ENCODE data around the gene WWC1.
A peak's percentile ranks its signal among the peaks of the same experiment; 100 is the strongest.
"Not testable (repeated sequence)": the region's sequence is repeated elsewhere in the genome, so short reads cannot be mapped to it uniquely, and the experiment has no call there.

The WWC1 gene

DNA sequence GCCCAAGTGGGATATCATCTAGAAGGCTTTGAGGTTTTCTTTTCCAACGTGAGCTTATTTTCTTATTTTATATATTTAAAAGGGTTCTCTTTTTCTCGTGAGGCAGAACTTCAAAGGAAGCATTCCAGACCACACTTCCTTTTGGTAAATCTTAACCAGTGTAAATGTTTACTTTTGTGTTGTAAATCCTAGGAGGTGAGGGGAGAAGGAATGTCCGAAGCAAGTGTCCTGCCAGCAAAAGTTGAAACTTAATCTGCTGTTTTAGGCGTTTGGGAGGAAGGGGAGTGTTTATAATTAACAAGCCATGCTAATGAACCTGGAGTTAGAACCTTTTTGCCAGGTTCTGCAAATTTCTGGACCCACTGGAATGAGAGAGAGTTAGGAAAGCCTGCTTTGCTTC, 37.9 kb downstream of the WWC1 start:
- FAIRE-seq (no peak), DNase-seq (ENCODE audit: low spot score) (no peak)

- FAIRE-seq, result no peak
These were observed 40.6 kb downstream of the WWC1 start for GRCh38 chr5:168332042-168332441.

DNA sequence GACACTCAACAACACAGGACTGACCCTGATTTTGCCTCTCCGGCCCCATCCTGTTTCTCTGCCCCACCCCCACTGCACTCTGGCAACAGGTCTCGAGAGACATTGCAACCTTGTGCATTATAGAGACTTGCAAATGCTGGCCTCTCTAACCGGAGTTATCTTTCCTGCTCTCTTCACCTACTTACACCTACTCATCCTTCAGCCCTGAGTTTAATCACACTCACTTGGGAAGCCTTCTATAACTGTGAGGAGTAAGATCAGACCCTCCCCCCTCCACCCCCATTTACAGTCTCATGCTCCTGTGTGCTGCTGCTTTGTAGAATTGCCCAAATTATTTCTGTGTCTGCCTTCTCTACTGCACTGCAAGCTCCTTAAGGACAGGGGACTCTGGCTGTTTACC, 42.8 kb downstream of the WWC1 start:
- FAIRE-seq, result no peak

More at GRCh38 chr5:168332042-168332441, 40.6 kb downstream of the WWC1 start:
- DNase-seq (ENCODE audit: low spot score), result no peak

GRCh38 chr5:168334695-168335094, 43.2 kb downstream of the WWC1 start:
- FAIRE-seq (no peak), DNase-seq (ENCODE audit: low spot score) (no peak)

More for the DNA sequence above, 42.8 kb downstream of the WWC1 start:
- no peak for DNase-seq (ENCODE audit: low spot score)

DNA sequence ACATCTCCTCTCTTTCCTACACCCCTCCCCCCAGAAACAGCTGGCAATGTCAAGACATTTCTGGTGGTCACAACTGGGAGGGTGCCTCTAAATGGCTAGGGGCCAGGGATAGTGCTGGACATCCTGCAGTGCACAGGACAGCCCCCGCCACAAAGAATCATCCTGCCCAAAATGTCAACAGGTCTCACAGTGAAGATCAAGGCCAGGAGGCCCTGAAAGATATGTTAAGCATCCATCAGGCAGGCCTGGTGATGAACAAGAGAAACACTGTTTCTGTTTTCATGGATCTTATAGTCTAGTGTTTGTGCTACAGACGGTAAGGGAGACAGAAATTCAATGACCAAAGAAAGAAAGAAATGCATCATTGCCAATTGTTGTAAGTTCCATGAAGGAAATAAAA, 45.9 kb downstream of the WWC1 start:
- DNase-seq (ENCODE audit: low spot score), result no peak
- no peak for FAIRE-seq

DNA sequence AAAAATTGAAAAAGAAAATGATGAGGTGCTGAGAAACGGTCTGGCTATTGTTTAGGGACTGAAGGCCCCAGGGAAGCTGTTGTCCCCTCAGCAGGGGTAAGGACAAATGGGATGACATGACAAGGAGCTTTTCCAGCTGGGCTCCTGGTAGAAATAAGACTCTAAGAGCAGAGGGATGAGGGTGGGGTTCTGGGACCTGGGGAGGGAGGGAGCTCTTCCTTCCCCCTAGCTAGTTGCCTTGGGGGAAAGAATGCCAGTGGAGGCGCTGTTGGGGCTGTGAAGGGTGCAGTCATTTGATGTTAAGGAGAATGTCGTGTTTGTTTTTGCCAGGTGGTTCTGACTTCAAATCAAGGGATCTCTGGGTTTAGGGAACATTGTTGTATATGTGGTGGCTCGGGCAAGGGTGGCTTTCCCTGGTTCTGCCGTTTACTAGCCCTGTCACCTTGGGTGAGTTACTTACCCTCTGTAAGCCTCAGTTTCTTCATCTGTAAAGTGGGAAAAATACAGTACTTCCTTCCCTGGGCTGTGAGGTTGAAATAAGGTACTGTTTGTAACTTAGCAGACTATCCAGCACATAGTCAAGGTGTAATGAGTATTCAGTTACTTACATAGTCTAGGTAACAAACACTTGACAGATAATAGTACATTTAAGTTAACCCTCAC, 47.8 kb downstream of the WWC1 start:
- FAIRE-seq, result no peak
- DNase-seq (ENCODE audit: low spot score), result no peak

DNA sequence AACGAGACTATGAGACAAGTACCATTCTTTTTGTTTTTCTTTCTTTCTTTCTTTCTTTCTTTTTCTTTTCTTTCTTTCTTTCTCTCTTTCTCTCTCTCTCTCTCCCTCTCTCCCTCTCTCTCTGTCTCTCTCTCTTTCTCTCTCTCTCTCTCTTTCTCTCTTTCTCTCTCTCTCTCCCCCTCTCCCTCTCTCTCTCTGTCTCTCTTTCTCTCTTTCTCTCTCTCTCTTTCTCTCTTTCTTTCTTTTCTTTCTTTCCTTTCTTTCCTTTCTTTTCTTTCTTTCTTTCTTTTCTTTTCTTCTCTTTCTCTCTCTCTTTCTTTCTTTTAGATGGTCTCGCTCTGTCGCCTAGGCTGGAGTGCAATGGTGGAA, 48.3 kb downstream of the WWC1 start:
- not testable (repeated sequence) for DNase-seq (ENCODE audit: low spot score); FAIRE-seq

- no peak for FAIRE-seq
- DNase-seq (ENCODE audit: low spot score), result no peak
These were observed 49.0 kb downstream of the WWC1 start for GRCh38 chr5:168340487-168340886.

DNA sequence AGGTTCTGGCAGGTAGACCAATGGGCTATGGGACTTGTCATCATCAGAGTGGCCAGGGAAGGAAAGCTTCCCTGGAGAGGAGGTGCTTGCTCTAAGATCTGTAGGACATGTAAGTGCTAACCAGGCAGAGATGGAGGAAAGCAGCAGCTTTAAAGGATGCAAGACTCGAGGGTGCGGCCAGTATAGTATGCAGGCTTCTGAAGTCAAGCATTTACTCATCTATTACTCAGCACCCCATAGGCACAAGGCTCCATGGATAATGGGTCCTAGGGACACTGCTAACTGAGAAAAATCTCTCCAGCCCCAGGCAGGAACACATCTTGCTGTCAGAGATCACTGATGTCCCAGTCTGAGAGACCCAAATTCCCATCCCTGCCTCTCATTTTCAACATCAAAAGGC, 49.7 kb downstream of the WWC1 start:
- DNase-seq (ENCODE audit: low spot score) (peak; percentile 40), FAIRE-seq (no peak)

GRCh38 chr5:168342151-168342825, 50.8 kb downstream of the WWC1 start:
- DNase-seq (ENCODE audit: low spot score) (peak; percentile 52), FAIRE-seq (peak; percentile 47)

DNA sequence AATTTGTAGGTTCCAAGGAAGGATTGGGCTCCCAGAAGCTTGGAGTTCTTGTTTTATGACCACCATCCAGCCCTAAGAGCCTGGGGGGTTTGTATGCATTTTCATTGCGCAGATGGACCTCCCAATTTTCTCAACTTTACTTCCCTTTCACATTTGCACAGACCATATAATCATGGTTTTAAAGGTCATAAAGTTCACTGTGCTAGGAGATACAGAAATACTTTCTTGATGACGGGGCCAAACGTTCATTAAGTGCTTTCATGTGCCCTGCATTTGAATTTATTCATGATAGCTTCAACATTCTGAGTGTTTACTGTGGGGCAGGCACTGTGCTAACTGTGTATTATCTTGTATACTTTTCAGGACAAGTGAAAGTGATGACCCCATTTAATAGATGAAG, 51.5 kb downstream of the WWC1 start:
- FAIRE-seq (no peak), DNase-seq (ENCODE audit: low spot score) (no peak)

GRCh38 chr5:168346417-168346816, 55.0 kb downstream of the WWC1 start:
- DNase-seq (ENCODE audit: low spot score), result peak; percentile 75
- FAIRE-seq, result peak; percentile 87

DNA sequence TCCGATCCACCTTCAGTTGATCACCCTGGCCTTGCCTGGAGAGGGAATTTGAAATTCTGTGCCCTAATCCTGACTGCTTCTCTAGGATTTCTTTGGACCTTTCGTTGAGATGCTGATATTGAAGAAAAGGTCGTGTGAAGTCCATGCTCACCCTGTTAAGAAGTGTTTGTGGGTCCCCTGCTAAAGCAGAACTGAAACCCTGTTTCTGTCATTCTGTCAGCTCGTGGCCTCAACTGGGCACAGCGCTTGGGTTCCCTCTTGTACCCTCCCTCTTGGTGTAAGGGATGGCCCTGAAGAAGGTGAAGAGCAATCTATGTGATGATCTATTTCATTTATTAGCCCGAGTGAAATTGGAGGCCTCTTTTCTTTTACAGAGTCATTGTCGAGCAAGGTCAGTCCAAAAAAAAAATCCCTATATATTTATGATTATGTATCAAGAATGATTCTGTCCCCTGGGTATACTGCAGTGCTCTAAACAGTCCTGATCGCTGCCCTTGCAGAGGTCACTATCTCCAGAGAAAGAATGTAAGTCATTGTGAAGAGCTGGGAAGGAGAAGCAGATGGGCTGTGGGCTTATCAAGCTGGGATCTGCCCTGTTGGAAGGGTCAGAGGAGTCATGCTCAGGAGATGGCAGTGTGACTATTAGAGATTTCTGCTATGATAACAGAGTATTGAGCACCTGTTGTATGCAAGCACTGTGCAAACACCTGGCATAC, 56.1 kb downstream of the WWC1 start:
- FAIRE-seq (no peak), DNase-seq (ENCODE audit: low spot score) (no peak)

- FAIRE-seq, result no peak
- DNase-seq (ENCODE audit: low spot score), result no peak
These were observed 56.6 kb downstream of the WWC1 start for GRCh38 chr5:168348084-168348414.

DNA sequence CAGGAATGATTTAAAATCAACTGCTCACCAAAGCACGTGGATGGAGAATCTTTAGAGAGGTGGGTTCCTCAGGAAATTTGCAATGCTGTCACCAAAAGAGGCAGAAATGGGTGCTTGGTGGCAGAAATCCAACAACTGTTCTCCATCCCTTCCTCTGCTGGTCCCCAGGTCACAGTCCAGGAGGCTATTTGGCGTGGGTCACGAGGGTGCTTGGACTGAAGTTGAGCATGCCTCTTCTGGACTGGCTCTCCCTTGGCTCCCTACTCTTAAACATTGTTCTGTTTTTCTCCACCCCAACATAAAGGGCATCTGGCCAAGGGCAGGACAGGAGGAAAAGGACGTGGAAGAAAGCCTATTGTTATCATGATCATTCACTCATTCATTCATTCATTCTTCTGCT, 58.9 kb downstream of the WWC1 start:
- FAIRE-seq (no peak), DNase-seq (ENCODE audit: low spot score) (no peak)

GRCh38 chr5:168353216-168353957, 61.9 kb downstream of the WWC1 start:
- FAIRE-seq, result no peak
- DNase-seq (ENCODE audit: low spot score), result no peak

DNA sequence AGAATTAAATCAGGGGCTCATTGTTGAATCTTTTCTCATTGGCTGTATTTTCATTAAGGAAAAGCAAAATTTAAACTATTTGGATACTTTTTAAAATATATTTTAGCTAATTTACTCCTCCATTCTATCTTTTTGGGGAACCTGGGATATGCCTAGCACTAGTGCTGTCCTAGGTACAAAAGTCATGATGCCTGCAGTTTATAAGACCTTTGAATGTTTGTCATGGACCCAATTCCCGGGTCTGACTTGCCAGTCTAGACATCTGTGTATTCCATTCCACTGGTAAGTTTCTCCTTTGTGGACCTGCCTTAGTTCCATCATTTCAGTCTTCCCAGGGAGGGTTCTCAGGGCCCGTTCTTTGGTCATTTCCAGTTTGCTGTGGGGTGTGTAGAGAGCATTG, 63.0 kb downstream of the WWC1 start:
- DNase-seq (ENCODE audit: low spot score) (no peak), FAIRE-seq (no peak)

- FAIRE-seq (no peak), DNase-seq (ENCODE audit: low spot score) (no peak)
These were observed 64.7 kb downstream of the WWC1 start for GRCh38 chr5:168356171-168356570.

DNA sequence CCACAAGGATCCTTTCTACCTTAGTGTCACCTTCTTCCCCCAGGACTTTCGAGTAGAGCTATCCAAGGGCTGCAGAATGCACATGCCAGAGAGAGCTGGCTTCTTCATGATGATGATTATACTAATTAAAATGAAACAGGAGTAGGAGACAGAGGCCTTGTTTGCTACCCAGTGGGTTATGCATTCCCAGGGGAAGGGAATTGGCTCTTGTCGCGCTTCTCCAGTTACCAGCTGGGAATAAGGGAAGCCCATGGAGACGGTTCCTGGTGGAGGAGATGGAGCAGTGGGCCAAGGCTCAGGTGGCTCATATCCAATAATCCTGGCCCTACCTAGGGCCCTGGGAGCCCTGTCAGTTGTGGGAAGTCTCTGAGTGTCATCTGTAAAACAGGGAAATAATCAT, 65.1 kb downstream of the WWC1 start:
- DNase-seq (ENCODE audit: low spot score), result no peak
- FAIRE-seq, result no peak

DNA sequence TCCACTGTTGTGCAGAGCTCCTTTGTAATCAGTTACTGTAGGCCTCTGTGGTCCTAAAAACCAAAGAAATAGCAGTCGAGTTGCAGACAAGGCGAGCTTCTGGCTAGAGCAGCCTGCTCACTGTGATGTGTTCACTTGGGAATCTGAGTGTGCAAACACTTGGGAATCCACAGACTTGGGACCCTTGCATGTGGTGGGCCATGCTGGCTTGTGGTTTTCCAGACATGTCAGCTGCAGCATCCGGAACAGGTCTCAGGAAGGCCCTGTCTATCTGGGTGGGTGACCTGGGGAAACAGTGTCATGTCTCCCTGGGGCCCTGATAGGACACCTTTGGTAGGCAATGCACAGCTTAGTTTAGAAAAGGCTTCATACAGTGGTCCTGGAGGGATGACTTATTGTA, 66.4 kb downstream of the WWC1 start:
- DNase-seq (ENCODE audit: low spot score), result no peak
- no peak for FAIRE-seq

DNA sequence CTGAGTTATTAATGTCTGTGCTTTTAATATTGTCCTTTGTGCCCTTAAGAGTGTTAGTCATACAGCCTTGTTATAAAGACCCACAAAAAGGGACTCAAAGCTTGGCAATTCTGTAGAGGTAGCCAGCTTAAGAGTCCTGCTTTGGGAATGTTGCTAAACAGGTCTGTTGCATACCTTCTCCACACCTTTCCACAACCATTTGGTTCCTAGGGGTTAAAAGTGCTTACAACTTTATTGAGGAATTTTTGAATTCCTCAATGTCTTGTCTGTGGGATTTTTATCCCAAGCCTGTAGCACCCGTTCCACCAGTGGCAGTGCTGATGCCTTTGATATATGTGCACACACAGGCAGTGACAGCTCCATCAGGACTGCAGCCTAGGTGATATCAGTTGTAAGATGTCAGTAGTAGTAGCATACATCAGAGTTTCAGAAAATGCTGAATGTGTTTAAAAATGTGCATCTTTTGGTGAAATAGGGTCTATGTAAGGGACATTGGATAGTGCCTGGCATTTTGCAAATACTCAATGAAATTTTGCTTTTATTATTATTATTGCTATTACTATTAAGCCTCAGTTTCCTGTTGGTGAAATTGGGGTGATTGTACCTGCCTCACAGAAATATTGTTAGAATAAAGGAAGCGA, 68.5 kb downstream of the WWC1 start:
- FAIRE-seq (no peak), DNase-seq (ENCODE audit: low spot score) (no peak)

Data from RCC 7860 (cell line).